Body of pancreas (tissue), 4 donors: ENCODE measurements around the gene TAF11L9.

Experiments
- POLR2A ChIP-seq, 3 donors: fragments of 450-650 bp; IDR thresholded peaks; one replicate each; pipeline ENCODE4 v1.6.1; 2016; ENCODE audit warnings: antibody characterized with exemption in 3 of 3, mild to moderate bottlenecking in 2 of 3
- TF ChIP-seq, protein P1 (sequence below), 7 experiments: fragments of 450-650 bp in 4 of 7; fragments of 200-600 bp in 3 of 7; sonication (generic) in 3 of 7; IDR thresholded peaks; one replicate each; pipeline ENCODE4 v1.5.1; 2016 to 2019; ENCODE audit warnings: antibody characterized with exemption in 7 of 7

DNA sequence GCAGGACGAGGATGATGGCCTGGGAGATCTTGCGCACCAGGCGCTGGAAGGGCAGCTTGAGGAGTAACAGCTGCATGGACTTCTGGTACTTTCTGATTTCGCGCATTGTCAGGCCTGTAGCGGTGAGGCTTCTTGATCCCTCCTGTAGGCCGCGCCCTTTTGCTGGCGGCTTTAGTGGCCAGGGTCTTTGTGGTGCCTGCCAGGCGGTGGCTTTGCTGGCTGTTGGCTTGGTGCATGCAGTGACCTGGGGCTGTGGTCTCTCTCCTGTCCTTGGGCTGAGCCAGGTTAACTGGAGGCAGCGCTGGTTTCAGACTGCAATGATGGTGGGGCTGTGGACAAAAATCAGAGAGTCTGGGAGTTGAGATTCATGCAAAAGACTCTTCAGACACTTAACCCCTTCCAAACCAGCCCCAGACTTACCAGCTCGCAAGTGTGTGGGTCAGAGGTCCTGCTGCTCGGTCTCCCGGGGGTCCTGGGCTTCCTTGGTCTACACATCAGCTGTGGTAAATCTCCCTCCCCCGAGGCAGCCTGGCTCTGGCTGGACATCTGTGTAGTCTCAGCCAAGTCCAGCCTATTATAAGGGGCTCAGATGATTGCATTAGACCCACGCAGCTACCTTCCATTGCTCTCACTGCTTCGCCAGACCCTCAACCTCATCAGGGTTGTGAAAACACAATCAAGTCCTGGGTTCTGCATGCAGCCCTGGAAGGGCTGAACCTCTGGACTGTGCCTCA, 20.8 kb upstream of the TAF11L9 start:
- TF ChIP-seq, protein P1, sequence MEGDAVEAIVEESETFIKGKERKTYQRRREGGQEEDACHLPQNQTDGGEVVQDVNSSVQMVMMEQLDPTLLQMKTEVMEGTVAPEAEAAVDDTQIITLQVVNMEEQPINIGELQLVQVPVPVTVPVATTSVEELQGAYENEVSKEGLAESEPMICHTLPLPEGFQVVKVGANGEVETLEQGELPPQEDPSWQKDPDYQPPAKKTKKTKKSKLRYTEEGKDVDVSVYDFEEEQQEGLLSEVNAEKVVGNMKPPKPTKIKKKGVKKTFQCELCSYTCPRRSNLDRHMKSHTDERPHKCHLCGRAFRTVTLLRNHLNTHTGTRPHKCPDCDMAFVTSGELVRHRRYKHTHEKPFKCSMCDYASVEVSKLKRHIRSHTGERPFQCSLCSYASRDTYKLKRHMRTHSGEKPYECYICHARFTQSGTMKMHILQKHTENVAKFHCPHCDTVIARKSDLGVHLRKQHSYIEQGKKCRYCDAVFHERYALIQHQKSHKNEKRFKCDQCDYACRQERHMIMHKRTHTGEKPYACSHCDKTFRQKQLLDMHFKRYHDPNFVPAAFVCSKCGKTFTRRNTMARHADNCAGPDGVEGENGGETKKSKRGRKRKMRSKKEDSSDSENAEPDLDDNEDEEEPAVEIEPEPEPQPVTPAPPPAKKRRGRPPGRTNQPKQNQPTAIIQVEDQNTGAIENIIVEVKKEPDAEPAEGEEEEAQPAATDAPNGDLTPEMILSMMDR (IDR thresholded peaks at IDR 0.05): no peak
- TF ChIP-seq POLR2A (IDR thresholded peaks at IDR 0.05): no peak
